B cell (primary cell): ENCODE results near the gene CTDSPL. TPM values are rescaled to one million over a fixed set of nuclear protein-coding genes. Genes with fewer than 3 reads are reported as not detected.

Experiments used
- ATAC-seq: fragments of 200-7000 bp; cut with Tn5 transposase; one replicate; pipeline ENCODE4 v1.10.0; 2021; ENCODE audit warnings: low read depth, mild to moderate bottlenecking, moderate number of reproducible peaks, moderate library complexity
- CTCF ChIA-PET: fragments of 350-600 bp; sonication (Branson Sonifier 250); formaldehyde crosslinking; loops from one replicate; lab custom pipeline; 2021; ENCODE audit warnings: antibody characterized with exemption, inconsistent platforms; lab: Charles Lee
- POLR2A ChIA-PET: fragments of 350-600 bp; sonication (Branson Sonifier 250); formaldehyde crosslinking; loops from one replicate; lab custom pipeline; 2021; ENCODE audit warnings: antibody characterized with exemption; lab: Charles Lee
- DNase-seq: peaks from one replicate; pipeline ENCODE4 v3.0.0; 2013
- H2AFZ ChIP-seq: 2 replicates; pipeline ENCODE4 v1.6.1; 2012; ENCODE audit warnings: mild to moderate bottlenecking, low read depth, low read length; ENCODE audit not compliant: insufficient read depth, poor library complexity, severe bottlenecking
- H3K27ac ChIP-seq, 2 donors: 1 replicate in 1 of 2; 2 replicates in 1 of 2; pipeline ENCODE4 v1.5.1; 2012 to 2013; ENCODE audit warnings: low read length in 2 of 2, mild to moderate bottlenecking in 2 of 2, moderate library complexity in 1 of 2
- H3K27me3 ChIP-seq, 4 experiments: fragments of 200-600 bp in 1 of 4; sonication (generic) in 1 of 4; replicated peaks in 1 of 4; 1 replicate in 2 of 4; 2 replicates in 2 of 4; pipeline versions ENCODE4 v1.6.1 to v1.7.0; 2013 to 2016; ENCODE audit warnings: low read length in 3 of 4, mild to moderate bottlenecking in 2 of 4, mixed read lengths in 1 of 4, moderate library complexity in 1 of 4; ENCODE audit not compliant: insufficient read depth in 4 of 4, control insufficient read depth in 3 of 4; ENCODE audit errors: control extremely low read depth in 1 of 4
- H3K36me3 ChIP-seq, 2 experiments: replicated peaks in 1 of 2; 1 replicate in 1 of 2; 2 replicates in 1 of 2; pipeline versions ENCODE4 v1.6.1 to v1.7.1; 2013; ENCODE audit warnings: low read length in 1 of 2; ENCODE audit not compliant: insufficient read depth in 2 of 2, control insufficient read depth in 1 of 2; ENCODE audit errors: control extremely low read depth in 1 of 2, extremely low read depth in 1 of 2
- H3K4me1 ChIP-seq, 2 donors: fragments of 200-600 bp in 1 of 2; sonication (generic) in 1 of 2; 1 replicate in 1 of 2; 2 replicates in 1 of 2; pipeline versions ENCODE4 v1.5.1 to v1.6.1; 2013 to 2017; ENCODE audit warnings: low read length in 2 of 2; ENCODE audit not compliant: control insufficient read depth in 2 of 2, insufficient read depth in 2 of 2
- H3K4me2 ChIP-seq: replicated peaks from 2 replicates; pipeline ENCODE3; 2012; ENCODE audit warnings: mild to moderate bottlenecking, low read depth, low read length; ENCODE audit not compliant: poor library complexity, severe bottlenecking
- H3K4me3 ChIP-seq, 5 experiments: fragments of 200-600 bp in 1 of 5; sonication (generic) in 1 of 5; 1 replicate in 3 of 5; 2 replicates in 2 of 5; pipeline versions ENCODE4 v1.5.1 to v1.7.0; 2011 to 2016; ENCODE audit warnings: low read length in 4 of 5, mild to moderate bottlenecking in 4 of 5, low read depth in 2 of 5, control low read depth in 1 of 5, moderate library complexity in 1 of 5; ENCODE audit not compliant: insufficient read depth in 1 of 5; ENCODE audit errors: control extremely low read depth in 1 of 5, extremely low read depth in 1 of 5
- H3K79me2 ChIP-seq: fragments of 200-600 bp; sonication (generic); one replicate; pipeline ENCODE4 v1.6.0; 2016; ENCODE audit warnings: low read length; ENCODE audit not compliant: control insufficient read depth, insufficient read depth
- H3K9ac ChIP-seq: fragments of 200-600 bp; sonication (generic); 2 replicates; pipeline ENCODE4 v1.6.1; 2017; ENCODE audit warnings: mild to moderate bottlenecking, low read length, moderate library complexity
- H3K9me3 ChIP-seq, 3 donors: one replicate each; pipeline versions ENCODE4 v1.6.1 to v1.7.1; 2013; ENCODE audit warnings: low read length in 2 of 3; ENCODE audit not compliant: control insufficient read depth in 2 of 3, insufficient read depth in 1 of 3; ENCODE audit errors: control extremely low read depth in 1 of 3
- H4K20me1 ChIP-seq: 2 replicates; pipeline ENCODE4 v1.6.0; 2012; ENCODE audit warnings: mild to moderate bottlenecking, low read length; ENCODE audit not compliant: insufficient read depth, control insufficient read depth, poor library complexity, severe bottlenecking
- H3K27ac Mint-ChIP-seq: one replicate; pipeline ENCODE4 v1.8.0; 2021; ENCODE audit warnings: mixed read lengths
- H3K27me3 Mint-ChIP-seq: one replicate; pipeline ENCODE4 v1.8.0; 2021; ENCODE audit warnings: mixed read lengths
- H3K4me1 Mint-ChIP-seq: one replicate; pipeline ENCODE4 v1.8.0; 2021; ENCODE audit warnings: mixed read lengths
- H3K4me3 Mint-ChIP-seq: one replicate; pipeline ENCODE4 v1.8.0; 2021; ENCODE audit warnings: mixed read lengths
- H3K9me3 Mint-ChIP-seq: one replicate; pipeline ENCODE4 v1.8.0; 2022; ENCODE audit warnings: mixed read lengths; ENCODE audit not compliant: insufficient read depth
- CTCF ChIP-seq: fragments of 200-600 bp; IDR thresholded peaks from one replicate; pipeline ENCODE4 v1.8.0; 2022; ENCODE audit warnings: antibody characterized with exemption, mild to moderate bottlenecking
- EZH2 ChIP-seq: IDR thresholded peaks from 2 replicates; pipeline ENCODE4 v1.6.1; 2012; ENCODE audit warnings: borderline replicate concordance, low read depth, mild to moderate bottlenecking, moderate library complexity, low read length; ENCODE audit not compliant: insufficient read depth, poor library complexity, severe bottlenecking
- WGBS: methylation state at CpG from one replicate; pipeline ENCODE4 v1.1.5; 2013; ENCODE audit warnings: missing lambda C conversion rate; ENCODE audit not compliant: insufficient coverage; 5-methylcytosine and 5-hydroxymethylcytosine counted together
- intact Hi-C: fragments of 100-400 bp; cut with micrococcal nuclease; formaldehyde crosslinking; loops from one replicate; pipeline ENCODE4 v1.10.0; 2022
- polyA plus RNA-seq: library from polyadenylated mRNA; depleted of rRNA; stranded (reverse); fragments of >200 nt; gene quantifications from 2 replicates; pipeline ENCODE4 v1.2.3, GENCODE V29; 2012
- total RNA-seq, 2 donors: library from RNA; stranded (reverse); fragments of 120-200 nt in 1 of 2; gene quantifications; 1 replicate in 1 of 2; 2 replicates in 1 of 2; pipeline versions ENCODE4 v1.2.3 to v1.2.4, GENCODE V29; 2013 to 2022

Gene CTDSPL
- total and polyA plus RNA-seq, 2 donors (not counting 1 experiment from before 2014, with no cell fraction given): not detected

GRCh38 chr3:38008191-38008701, 146.6 kb downstream of the CTDSPL start:
- ChIA-PET CTCF (no interaction called here), POLR2A (no interaction called here)
- Mint-ChIP-seq H3K27ac (no peak overlapping the region), H3K4me3 (no peak overlapping the region), H3K4me1 (peaks cover 11% of the 10 kb centered on the region), H3K9me3 (no peaks in the 10 kb centered on the region), H3K27me3 (no peaks in the 10 kb centered on the region)
- Histone ChIP-seq H2AFZ (no peak overlapping the region), H3K4me2 (no peak overlapping the region), H3K79me2 (no peaks in the 10 kb centered on the region), H3K4me3 (no peak overlapping the region), H4K20me1 (no peaks in the 10 kb centered on the region), H3K9ac (no peak overlapping the region), H3K9me3 (no peaks in the 10 kb centered on the region), H3K27ac (no peak overlapping the region), H3K4me1 (no peaks in the 10 kb centered on the region), H3K36me3 (peaks cover 0 to 11% of the 10 kb centered on the region in 2 experiments), H3K27me3 (no peaks in the 10 kb centered on the region)
- intact Hi-C loops: no loop called here
- 97% methylated on average over 19 of the region's 19 CpGs for WGBS
- ATAC-seq (no peak), DNase-seq (no peak)
- no peak for TF ChIP-seq EZH2
- no peak for TF ChIP-seq CTCF

- Mint-ChIP-seq H3K27ac (no peak overlapping the region), H3K4me1 (peaks cover 8% of the 10 kb centered on the region), H3K4me3 (no peak overlapping the region), H3K27me3 (no peaks in the 10 kb centered on the region), H3K9me3 (no peaks in the 10 kb centered on the region)
- Histone ChIP-seq H3K36me3 (peaks cover 0 to 11% of the 10 kb centered on the region in 2 experiments), H3K4me3 (no peak overlapping the region), H3K79me2 (no peaks in the 10 kb centered on the region), H3K9ac (no peak overlapping the region), H3K4me2 (no peak overlapping the region), H3K27ac (no peak overlapping the region), H3K27me3 (no peaks in the 10 kb centered on the region), H2AFZ (no peak overlapping the region), H3K4me1 (no peaks in the 10 kb centered on the region), H4K20me1 (no peaks in the 10 kb centered on the region), H3K9me3 (no peaks in the 10 kb centered on the region)
- ATAC-seq (no peak), DNase-seq (no peak)
- ChIA-PET POLR2A (no interaction called here), CTCF (no interaction called here)
- intact Hi-C loops: no loop called here
- no peak for TF ChIP-seq EZH2
- 95% methylated on average over 11 of the region's 16 CpGs for WGBS
These were observed 147.4 kb downstream of the CTDSPL start for GRCh38 chr3:38008971-38009580.
